WTC11 (cell line): ENCODE measurements around the gene CCNG1. TPM values are rescaled to one million over a fixed set of nuclear protein-coding genes. Genes with fewer than 3 reads are reported as not detected.

Source experiments
- ATAC-seq: fragments of 200-7000 bp; cut with Tn5 transposase; 2 replicates; pipeline ENCODE4 v1.10.0; 2021; ENCODE audit warnings: mild to moderate bottlenecking, moderate library complexity
- CTCF ChIA-PET: fragments of 300-600 bp; sonication (Branson Sonifier 250); formaldehyde crosslinking; loops from one replicate; lab custom pipeline; 2021; ENCODE audit warnings: antibody characterized with exemption; lab: Charles Lee
- POLR2A ChIA-PET: fragments of 350-600 bp; sonication (Branson Sonifier 250); formaldehyde crosslinking; loops from one replicate; lab custom pipeline; 2021; ENCODE audit warnings: antibody characterized with exemption; lab: Charles Lee
- DNase-seq: peaks from one replicate; pipeline ENCODE4 v3.0.0; 2021; ENCODE audit warnings: low spot score
- H3K27ac Mint-ChIP-seq: 2 replicates; pipeline ENCODE4 v1.8.0; 2021; ENCODE audit warnings: mixed read lengths
- H3K27me3 Mint-ChIP-seq: 2 replicates; pipeline ENCODE4 v1.8.0; 2021; ENCODE audit warnings: low read depth, mild to moderate bottlenecking, moderate library complexity, mixed read lengths
- H3K36me3 Mint-ChIP-seq: 2 replicates; pipeline ENCODE4 v1.8.0; 2021; ENCODE audit warnings: mixed read lengths
- H3K4me1 Mint-ChIP-seq: 2 replicates; pipeline ENCODE4 v1.8.0; 2022; ENCODE audit warnings: mixed read lengths
- H3K4me3 Mint-ChIP-seq: 2 replicates; pipeline ENCODE4 v1.8.0; 2021; ENCODE audit warnings: mild to moderate bottlenecking, moderate library complexity, mixed read lengths
- H3K9me3 Mint-ChIP-seq: 2 replicates; pipeline ENCODE4 v1.8.0; 2021; ENCODE audit warnings: mixed read lengths
- CBFB ChIP-seq: sonication (generic); formaldehyde crosslinking; IDR thresholded peaks from 2 replicates; pipeline ENCODE4 v1.8.1; 2022; ENCODE audit warnings: mild to moderate bottlenecking, low read depth, missing genetic modification reagents
- IRF2 ChIP-seq: sonication (generic); formaldehyde crosslinking; IDR thresholded peaks from 2 replicates; pipeline ENCODE4 v1.8.0; 2022; ENCODE audit warnings: low read depth, missing genetic modification reagents, borderline replicate concordance
- NFYB ChIP-seq: sonication (generic); formaldehyde crosslinking; conservative IDR thresholded peaks from 2 replicates; pipeline ENCODE4 v1.8.0; 2022; ENCODE audit warnings: low read depth, missing genetic modification reagents
- NR3C1 ChIP-seq: sonication (generic); formaldehyde crosslinking; conservative IDR thresholded peaks from 2 replicates; pipeline ENCODE4 v1.8.1; 2023; ENCODE audit warnings: low read depth, mild to moderate bottlenecking, missing genetic modification reagents
- OVOL2 ChIP-seq: fragments of 250-450 bp; sonication (Bioruptor Pico); IDR thresholded peaks from 2 replicates; pipeline ENCODE4 v1.9.0; 2021; ENCODE audit warnings: mild to moderate bottlenecking, borderline replicate concordance
- TEAD1 ChIP-seq: sonication (generic); formaldehyde crosslinking; IDR thresholded peaks from 2 replicates; pipeline ENCODE4 v1.8.0; 2022; ENCODE audit warnings: mild to moderate bottlenecking, missing genetic modification reagents
- TEAD4 ChIP-seq: sonication (generic); formaldehyde crosslinking; IDR thresholded peaks from 2 replicates; pipeline ENCODE4 v1.8.0; 2022; ENCODE audit warnings: mild to moderate bottlenecking, missing genetic modification reagents
- ZNF263 ChIP-seq: sonication (generic); formaldehyde crosslinking; IDR thresholded peaks from 2 replicates; pipeline ENCODE4 v1.8.1; 2022; ENCODE audit warnings: low read depth, mild to moderate bottlenecking, moderate library complexity, missing genetic modification reagents
- total RNA-seq: library from RNA; stranded (reverse); gene quantifications from 3 replicates; pipeline ENCODE4 v1.2.3, GENCODE V29; 2021
- TF ChIP-seq, protein P1 (sequence below): sonication (generic); formaldehyde crosslinking; IDR thresholded peaks from 2 replicates; pipeline ENCODE4 v1.8.1; 2023; ENCODE audit warnings: mild to moderate bottlenecking, missing genetic modification reagents, moderate library complexity
- TF ChIP-seq, protein P2 (sequence below): sonication (generic); formaldehyde crosslinking; IDR thresholded peaks from 2 replicates; pipeline ENCODE4 v1.8.0; 2023; ENCODE audit warnings: mild to moderate bottlenecking, missing genetic modification reagents
- TF ChIP-seq, protein P3 (sequence below): sonication (generic); formaldehyde crosslinking; IDR thresholded peaks from 2 replicates; pipeline ENCODE4 v1.8.0; 2022; ENCODE audit warnings: mild to moderate bottlenecking, missing genetic modification reagents
- TF ChIP-seq, protein P4 (sequence below): fragments of 250-450 bp; sonication (Bioruptor Pico); conservative IDR thresholded peaks from 2 replicates; pipeline ENCODE4 v1.9.0; 2021; ENCODE audit warnings: mild to moderate bottlenecking
- TF ChIP-seq, protein P5 (sequence below): sonication (generic); formaldehyde crosslinking; IDR thresholded peaks from 2 replicates; pipeline ENCODE4 v1.8.0; 2022; ENCODE audit warnings: mild to moderate bottlenecking, missing genetic modification reagents

Gene CCNG1
- total RNA-seq, 1 experiment from 2014 or later = 433 TPM

DNA sequence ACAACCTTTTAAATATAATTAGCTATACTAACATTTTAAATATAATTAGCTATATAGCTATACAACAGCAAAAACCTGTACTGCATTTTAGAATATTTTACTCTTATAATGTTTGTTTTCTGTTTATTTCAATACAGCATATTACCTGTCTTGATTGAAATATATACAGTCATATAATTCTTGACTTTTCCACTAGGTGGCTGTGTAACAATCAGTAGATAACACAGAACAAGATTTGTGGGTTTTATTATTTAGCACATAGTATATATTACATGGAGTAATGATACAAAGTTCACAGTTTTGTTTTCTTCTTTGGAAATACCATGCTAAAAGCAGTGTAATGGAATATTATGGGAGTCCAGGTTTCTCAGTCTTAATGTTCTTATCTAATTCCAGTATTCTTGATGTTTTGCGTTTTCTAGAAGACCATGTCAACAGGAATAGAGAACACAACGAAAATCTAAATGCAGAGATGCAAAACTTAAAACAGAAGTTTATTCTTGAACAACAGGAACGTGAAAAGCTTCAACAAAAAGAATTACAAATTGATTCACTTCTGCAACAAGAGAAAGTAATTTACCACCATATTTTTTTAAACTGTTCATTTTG is 36.3 kb downstream of the CCNG1 start (continued):
- TF ChIP-seq, protein P1, sequence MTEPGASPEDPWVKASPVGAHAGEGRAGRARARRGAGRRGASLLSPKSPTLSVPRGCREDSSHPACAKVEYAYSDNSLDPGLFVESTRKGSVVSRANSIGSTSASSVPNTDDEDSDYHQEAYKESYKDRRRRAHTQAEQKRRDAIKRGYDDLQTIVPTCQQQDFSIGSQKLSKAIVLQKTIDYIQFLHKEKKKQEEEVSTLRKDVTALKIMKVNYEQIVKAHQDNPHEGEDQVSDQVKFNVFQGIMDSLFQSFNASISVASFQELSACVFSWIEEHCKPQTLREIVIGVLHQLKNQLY (CRISPR knock-in tag) = no peak
- TF ChIP-seq TEAD4 (CRISPR knock-in tag) (no peak), TEAD1 (CRISPR knock-in tag) (no peak), ZNF263 (CRISPR knock-in tag) (no peak), NFYB (no peak), OVOL2 (no peak)
- TF ChIP-seq, protein P2, sequence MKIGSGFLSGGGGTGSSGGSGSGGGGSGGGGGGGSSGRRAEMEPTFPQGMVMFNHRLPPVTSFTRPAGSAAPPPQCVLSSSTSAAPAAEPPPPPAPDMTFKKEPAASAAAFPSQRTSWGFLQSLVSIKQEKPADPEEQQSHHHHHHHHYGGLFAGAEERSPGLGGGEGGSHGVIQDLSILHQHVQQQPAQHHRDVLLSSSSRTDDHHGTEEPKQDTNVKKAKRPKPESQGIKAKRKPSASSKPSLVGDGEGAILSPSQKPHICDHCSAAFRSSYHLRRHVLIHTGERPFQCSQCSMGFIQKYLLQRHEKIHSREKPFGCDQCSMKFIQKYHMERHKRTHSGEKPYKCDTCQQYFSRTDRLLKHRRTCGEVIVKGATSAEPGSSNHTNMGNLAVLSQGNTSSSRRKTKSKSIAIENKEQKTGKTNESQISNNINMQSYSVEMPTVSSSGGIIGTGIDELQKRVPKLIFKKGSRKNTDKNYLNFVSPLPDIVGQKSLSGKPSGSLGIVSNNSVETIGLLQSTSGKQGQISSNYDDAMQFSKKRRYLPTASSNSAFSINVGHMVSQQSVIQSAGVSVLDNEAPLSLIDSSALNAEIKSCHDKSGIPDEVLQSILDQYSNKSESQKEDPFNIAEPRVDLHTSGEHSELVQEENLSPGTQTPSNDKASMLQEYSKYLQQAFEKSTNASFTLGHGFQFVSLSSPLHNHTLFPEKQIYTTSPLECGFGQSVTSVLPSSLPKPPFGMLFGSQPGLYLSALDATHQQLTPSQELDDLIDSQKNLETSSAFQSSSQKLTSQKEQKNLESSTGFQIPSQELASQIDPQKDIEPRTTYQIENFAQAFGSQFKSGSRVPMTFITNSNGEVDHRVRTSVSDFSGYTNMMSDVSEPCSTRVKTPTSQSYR (CRISPR knock-in tag) = no peak
- TF ChIP-seq, protein P3, sequence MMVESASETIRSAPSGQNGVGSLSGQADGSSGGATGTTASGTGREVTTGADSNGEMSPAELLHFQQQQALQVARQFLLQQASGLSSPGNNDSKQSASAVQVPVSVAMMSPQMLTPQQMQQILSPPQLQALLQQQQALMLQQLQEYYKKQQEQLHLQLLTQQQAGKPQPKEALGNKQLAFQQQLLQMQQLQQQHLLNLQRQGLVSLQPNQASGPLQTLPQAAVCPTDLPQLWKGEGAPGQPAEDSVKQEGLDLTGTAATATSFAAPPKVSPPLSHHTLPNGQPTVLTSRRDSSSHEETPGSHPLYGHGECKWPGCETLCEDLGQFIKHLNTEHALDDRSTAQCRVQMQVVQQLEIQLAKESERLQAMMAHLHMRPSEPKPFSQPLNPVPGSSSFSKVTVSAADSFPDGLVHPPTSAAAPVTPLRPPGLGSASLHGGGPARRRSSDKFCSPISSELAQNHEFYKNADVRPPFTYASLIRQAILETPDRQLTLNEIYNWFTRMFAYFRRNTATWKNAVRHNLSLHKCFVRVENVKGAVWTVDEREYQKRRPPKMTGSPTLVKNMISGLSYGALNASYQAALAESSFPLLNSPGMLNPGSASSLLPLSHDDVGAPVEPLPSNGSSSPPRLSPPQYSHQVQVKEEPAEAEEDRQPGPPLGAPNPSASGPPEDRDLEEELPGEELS (CRISPR knock-in tag) = no peak
- TF ChIP-seq, all 79 proteins: peak for 0

DNA sequence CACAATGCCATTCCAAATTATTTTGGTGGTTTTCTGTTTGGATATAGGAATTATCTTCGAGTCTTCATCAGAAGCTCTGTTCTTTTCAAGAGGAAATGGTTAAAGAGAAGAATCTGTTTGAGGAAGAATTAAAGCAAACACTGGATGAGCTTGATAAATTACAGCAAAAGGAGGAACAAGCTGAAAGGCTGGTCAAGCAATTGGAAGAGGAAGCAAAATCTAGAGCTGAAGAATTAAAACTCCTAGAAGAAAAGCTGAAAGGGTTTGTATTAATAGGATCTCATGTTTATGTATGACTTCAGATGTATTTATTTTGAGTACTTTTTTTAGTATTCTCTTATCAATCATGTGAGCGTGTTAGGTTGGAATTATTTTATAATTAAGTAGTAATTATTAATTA is 38.0 kb downstream of the CCNG1 start:
- H3K36me3 Mint-ChIP-seq = peaks cover 85% of the 10 kb centered on the region
- no peaks in the 10 kb centered on the region for H3K4me1 Mint-ChIP-seq
- H3K4me3 Mint-ChIP-seq = no peak overlapping the region
- ATAC-seq = no peak
- no peak for DNase-seq
- H3K27ac Mint-ChIP-seq = no peak overlapping the region
- ChIA-PET CTCF (no interaction called here), POLR2A (no interaction called here)
- H3K27me3 Mint-ChIP-seq = no peaks in the 10 kb centered on the region
- no peaks in the 10 kb centered on the region for H3K9me3 Mint-ChIP-seq
- TF ChIP-seq, protein P1 (CRISPR knock-in tag) = no peak
- TF ChIP-seq, protein P4, sequence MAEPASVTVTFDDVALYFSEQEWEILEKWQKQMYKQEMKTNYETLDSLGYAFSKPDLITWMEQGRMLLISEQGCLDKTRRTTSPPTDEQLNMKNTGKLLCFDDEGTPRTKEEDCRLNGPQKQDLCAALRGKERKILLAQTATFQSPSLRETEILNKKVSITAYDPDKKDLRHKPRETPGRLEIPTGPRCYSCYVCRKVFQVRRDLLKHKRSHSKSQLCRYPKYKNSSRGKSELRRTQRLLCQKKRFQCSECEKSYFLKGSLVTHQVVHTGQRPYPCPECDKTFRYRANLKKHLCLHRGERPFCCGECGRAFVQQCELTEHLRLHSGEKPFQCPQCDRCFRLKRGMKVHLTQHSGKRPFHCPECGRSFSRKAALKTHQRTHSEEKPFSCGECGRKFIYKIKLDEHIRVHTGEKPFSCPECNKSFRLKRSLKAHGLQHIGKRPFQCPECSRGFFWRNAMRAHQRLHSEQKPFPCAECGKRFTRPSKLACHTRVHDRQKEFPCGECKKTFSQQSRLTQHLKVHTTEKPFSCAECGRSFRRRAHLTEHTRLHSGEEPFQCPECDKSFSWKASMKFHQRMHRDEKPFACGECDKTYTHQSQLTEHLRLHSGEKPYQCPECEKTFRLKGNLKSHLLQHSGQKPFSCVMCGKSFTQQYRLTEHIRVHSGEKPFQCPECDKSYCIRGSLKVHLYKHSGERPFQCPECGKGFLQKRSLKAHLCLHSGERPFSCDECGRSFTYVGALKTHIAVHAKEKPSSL (CRISPR knock-in tag) = no peak
- TF ChIP-seq, protein P5, sequence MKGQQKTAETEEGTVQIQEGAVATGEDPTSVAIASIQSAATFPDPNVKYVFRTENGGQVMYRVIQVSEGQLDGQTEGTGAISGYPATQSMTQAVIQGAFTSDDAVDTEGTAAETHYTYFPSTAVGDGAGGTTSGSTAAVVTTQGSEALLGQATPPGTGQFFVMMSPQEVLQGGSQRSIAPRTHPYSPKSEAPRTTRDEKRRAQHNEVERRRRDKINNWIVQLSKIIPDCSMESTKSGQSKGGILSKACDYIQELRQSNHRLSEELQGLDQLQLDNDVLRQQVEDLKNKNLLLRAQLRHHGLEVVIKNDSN (CRISPR knock-in tag) = no peak
- TF ChIP-seq IRF2 (no peak), CBFB (CRISPR knock-in tag) (no peak), NR3C1 (CRISPR knock-in tag) (no peak), TEAD1 (CRISPR knock-in tag) (no peak)
